ENCODE data around the gene GHRL. TPM values are rescaled to one million over a fixed set of nuclear protein-coding genes. Genes with fewer than 3 reads are reported as not detected.
A peak's percentile ranks its signal among the peaks of the same experiment; 100 is the strongest.

The GHRL gene
- total RNA-seq, 3 donors from 2014 or later (not counting 1 experiment from before 2014, with no cell fraction given) = 1.4 to 2.6 (median 1.5) TPM

DNA sequence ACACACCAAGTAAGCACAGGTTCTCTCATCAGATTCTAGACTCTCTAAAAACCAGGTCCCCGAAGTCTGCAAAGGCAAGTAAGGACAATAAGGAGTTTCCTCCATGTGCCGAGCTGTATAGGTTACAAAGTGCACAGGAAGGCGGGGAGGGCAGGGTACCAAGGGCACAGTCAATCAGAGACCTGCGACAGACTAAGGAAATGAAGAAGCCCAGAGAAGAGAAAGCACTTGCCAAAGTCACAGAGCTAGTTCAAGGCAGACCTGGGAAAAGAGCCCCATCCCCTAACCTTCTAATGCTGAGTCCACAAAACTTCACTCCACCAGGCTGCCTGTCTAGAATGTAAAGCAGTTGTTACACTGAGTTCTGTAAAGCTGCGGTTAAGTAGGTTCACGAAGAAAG, 26.5 kb upstream of the GHRL start:
- H3K4me3 Mint-ChIP-seq = peak overlapping the region; percentile 74
- Histone ChIP-seq H3K4me3 (ENCODE audit: low read length) (no peak overlapping the region), H3K27ac (ENCODE audit: low read length) (no peak overlapping the region), H3K27me3 (ENCODE audit: control insufficient read depth, insufficient read depth, low read length) (no peaks in the 10 kb centered on the region), H3K9me3 (ENCODE audit: control insufficient read depth, insufficient read depth, low read length) (no peaks in the 10 kb centered on the region), H3K36me3 (ENCODE audit: control insufficient read depth, insufficient read depth, low read length) (peaks cover 33% of the 10 kb centered on the region), H3K4me1 (ENCODE audit: control insufficient read depth, insufficient read depth, low read length) (peaks cover 18% of the 10 kb centered on the region)
- H3K9me3 Mint-ChIP-seq = no peaks in the 10 kb centered on the region
- no peaks in the 10 kb centered on the region for H3K27me3 Mint-ChIP-seq (ENCODE audit: low read depth in 2 of 2)
- ATAC-seq (no peak), DNase-seq (no peak)
- H3K27ac Mint-ChIP-seq = peak overlapping the region; percentile 31 to 91
- WGBS (ENCODE audit: insufficient coverage) = 87% methylated on average over 5 of the region's 6 CpGs
- no peak for TF ChIP-seq CTCF (IDR thresholded peaks at IDR 0.05)
- peaks cover 25 to 28% of the 10 kb centered on the region in 2 donors for H3K4me1 Mint-ChIP-seq
- no peaks in the 10 kb centered on the region for H3K36me3 Mint-ChIP-seq
- intact Hi-C loops (cut with micrococcal nuclease) = no loop called here

GRCh38 chr3:10317961-10318350, 25.2 kb upstream of the GHRL start:
- no peaks in the 10 kb centered on the region for H3K27me3 Mint-ChIP-seq (ENCODE audit: low read depth in 2 of 2)
- peaks cover 28 to 32% of the 10 kb centered on the region in 2 donors for H3K4me1 Mint-ChIP-seq
- intact Hi-C loops (cut with micrococcal nuclease) = no loop called here
- peaks cover 45% of the 10 kb centered on the region for H3K36me3 ChIP-seq (ENCODE audit: control insufficient read depth, insufficient read depth, low read length)
- H3K36me3 Mint-ChIP-seq = no peaks in the 10 kb centered on the region
- peak overlapping the region; percentile 63 for H3K4me3 Mint-ChIP-seq
- H3K27me3 ChIP-seq (ENCODE audit: control insufficient read depth, insufficient read depth, low read length) = no peaks in the 10 kb centered on the region
- WGBS (ENCODE audit: insufficient coverage) = 95% methylated on average over 3 of the region's 3 CpGs
- H3K9me3 Mint-ChIP-seq = no peaks in the 10 kb centered on the region
- no peak for DNase-seq
- H3K4me1 ChIP-seq (ENCODE audit: control insufficient read depth, insufficient read depth, low read length) = peaks cover 18% of the 10 kb centered on the region
- no peak overlapping the region for H3K27ac ChIP-seq (ENCODE audit: low read length)
- no peaks in the 10 kb centered on the region for H3K9me3 ChIP-seq (ENCODE audit: control insufficient read depth, insufficient read depth, low read length)
- H3K27ac Mint-ChIP-seq = no peak overlapping the region
- no peak overlapping the region for H3K4me3 ChIP-seq (ENCODE audit: low read length)
- ATAC-seq = no peak
- no peak for TF ChIP-seq CTCF (IDR thresholded peaks at IDR 0.05)

DNA sequence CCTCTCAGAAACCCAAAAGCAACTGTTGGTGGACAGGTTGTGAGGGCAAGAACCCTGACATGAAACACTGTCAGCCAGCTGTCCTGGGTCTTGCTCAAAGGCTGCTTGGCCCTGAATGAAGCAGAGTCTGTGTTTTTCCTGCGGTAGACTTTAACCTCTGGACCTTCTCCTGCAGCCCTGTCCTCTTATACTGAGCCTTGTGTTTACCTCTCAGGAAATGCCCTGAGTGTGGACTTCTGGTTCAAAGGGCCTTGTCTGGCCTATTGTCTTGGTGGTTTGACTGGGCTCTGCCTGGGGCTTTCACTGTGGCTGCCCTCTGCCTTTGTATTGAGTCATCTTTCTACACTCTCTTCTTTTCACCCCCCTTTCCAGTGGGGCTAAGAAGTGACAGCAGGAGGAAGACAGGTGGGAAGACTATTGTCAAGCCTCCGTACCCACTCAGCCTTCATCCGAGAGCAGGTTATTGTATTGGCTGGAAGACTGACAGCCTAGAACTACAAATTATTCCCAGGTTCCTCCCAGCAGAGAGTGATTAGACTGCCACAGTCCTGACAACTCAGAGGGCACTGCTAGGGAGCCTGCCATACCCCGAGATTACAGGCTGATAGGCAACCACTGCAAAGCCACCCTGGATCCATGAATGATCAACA, 24.7 kb upstream of the GHRL start:
- H3K27me3 Mint-ChIP-seq (ENCODE audit: low read depth in 2 of 2) = no peaks in the 10 kb centered on the region
- Histone ChIP-seq H3K4me3 (ENCODE audit: low read length) (no peak overlapping the region), H3K27me3 (ENCODE audit: control insufficient read depth, insufficient read depth, low read length) (no peaks in the 10 kb centered on the region), H3K27ac (ENCODE audit: low read length) (no peak overlapping the region), H3K4me1 (ENCODE audit: control insufficient read depth, insufficient read depth, low read length) (peaks cover 18% of the 10 kb centered on the region), H3K9me3 (ENCODE audit: control insufficient read depth, insufficient read depth, low read length) (no peaks in the 10 kb centered on the region), H3K36me3 (ENCODE audit: control insufficient read depth, insufficient read depth, low read length) (peaks cover 50% of the 10 kb centered on the region)
- DNase-seq (no peak), ATAC-seq (no peak)
- WGBS (ENCODE audit: insufficient coverage) = 98% methylated on average over 4 of the region's 4 CpGs
- no peaks in the 10 kb centered on the region for H3K9me3 Mint-ChIP-seq
- TF ChIP-seq CTCF (IDR thresholded peaks at IDR 0.05) = no peak
- intact Hi-C loops (cut with micrococcal nuclease) = no loop called here
- no peaks in the 10 kb centered on the region for H3K36me3 Mint-ChIP-seq
- no peak overlapping the region for H3K4me3 Mint-ChIP-seq
- peaks cover 28 to 32% of the 10 kb centered on the region in 2 donors for H3K4me1 Mint-ChIP-seq
- H3K27ac Mint-ChIP-seq = no peak overlapping the region
